Activated T-helper 1 cell treated with Interleukin-2 at 50 U/mL for 16 hours (primary cell): ENCODE data around the gene TES.

Source experiments
- DNase-seq: peaks from one replicate; pipeline ENCODE4 v3.0.0-alpha.2; 2020; ENCODE audit warnings: low read depth

Gene TES

GRCh38 chr7:116246357-116246756 is 36.0 kb downstream of the TES start:
- no peak for DNase-seq

- DNase-seq: no peak
Observed at GRCh38 chr7:116249969-116250553, 39.7 kb downstream of the TES start.

DNA sequence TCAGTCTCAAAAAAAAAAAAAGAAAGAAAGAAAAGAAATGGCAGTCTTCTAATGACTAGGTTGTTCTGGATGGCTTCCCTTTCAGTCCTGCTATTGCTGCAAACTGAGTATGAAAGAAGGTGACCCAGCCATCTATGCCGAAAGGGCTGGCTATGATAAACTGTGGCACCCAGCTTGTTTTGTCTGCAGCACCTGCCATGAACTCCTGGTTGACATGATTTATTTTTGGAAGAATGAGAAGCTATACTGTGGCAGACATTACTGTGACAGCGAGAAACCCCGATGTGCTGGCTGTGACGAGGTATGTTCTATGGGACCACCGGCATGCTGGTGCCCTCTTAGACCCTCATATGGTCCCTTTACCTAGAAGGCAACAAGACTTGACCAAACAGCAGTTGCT is 41.3 kb downstream of the TES start:
- DNase-seq: no peak

- no peak for DNase-seq
Observed at GRCh38 chr7:116252249-116252648, 41.9 kb downstream of the TES start.

GRCh38 chr7:116257156-116257555 is 46.8 kb downstream of the TES start:
- no peak for DNase-seq

DNA sequence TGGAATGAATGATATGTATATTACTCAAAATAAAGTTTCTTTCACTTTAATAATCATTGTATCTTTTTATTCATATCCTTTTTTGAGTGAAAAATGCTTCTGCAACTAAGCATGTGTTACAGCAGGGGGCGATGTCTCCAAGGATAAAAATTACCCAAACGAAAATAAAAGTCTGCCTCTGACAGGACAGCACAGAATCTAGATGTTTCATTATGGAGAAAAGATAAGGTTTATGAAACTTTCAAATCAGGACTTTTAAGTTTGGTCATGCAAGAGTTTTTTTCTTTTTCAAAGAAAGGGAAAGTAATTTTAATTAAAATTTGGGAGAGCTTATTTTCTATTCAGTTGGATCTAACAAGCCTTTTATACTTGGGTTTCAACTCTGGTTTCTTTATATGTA is 48.4 kb downstream of the TES start:
- DNase-seq: no peak

DNA sequence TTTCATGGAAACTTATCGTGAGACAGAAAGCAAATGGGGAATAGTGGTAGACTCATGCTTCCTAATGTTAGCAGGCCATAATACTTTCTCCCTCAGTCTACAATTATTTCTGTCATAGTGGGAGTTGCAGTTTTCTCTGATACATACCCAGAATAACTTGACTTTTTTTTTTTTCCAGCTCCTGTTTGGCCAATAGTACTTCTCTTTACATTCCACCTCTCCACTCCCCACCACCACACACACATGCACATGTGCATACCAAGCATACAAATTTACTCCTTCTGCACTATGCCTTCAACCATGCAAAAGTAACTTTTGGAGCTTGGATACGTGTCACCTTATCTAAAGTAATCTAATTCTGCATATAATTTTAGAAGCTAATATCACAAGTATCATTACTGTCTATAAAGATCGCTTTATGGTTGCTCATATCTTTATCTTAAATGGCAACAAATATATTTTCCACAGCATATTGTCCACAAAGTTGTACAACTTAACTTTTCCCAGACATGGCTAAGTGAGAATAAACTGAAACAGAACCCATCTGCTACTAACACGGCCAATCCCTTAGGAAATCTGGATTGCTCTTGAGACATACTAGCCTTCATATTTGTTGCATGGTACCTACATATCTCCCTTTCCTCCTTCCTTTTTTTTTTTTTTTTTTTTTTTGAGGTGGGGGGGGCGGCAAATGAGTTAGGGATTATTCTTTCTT is 49.0 kb downstream of the TES start:
- no peak for DNase-seq

- DNase-seq: no peak
Observed at GRCh38 chr7:116259871-116260440, 49.6 kb downstream of the TES start.

- no peak for DNase-seq
Observed at GRCh38 chr7:116261904-116262303, 51.6 kb downstream of the TES start.

DNA sequence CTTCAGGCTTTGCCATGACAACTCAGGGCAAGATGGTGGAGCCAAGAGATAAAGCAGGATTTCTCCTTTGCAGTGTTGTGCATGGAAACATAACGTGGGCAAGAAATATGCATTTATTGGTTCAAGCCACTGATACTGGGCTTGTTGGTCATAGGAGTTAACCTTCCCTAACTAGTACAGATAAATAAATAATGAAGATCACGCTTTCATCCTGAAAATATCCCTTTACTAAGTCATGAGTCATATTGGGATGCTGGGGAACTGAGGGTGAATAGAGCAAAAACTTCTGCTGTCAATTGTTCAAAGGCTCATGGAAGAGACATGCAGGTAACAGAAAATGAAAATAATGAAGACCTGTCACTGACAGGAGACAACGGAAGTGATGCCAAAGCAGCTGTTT is 55.5 kb downstream of the TES start:
- no peak for DNase-seq

DNA sequence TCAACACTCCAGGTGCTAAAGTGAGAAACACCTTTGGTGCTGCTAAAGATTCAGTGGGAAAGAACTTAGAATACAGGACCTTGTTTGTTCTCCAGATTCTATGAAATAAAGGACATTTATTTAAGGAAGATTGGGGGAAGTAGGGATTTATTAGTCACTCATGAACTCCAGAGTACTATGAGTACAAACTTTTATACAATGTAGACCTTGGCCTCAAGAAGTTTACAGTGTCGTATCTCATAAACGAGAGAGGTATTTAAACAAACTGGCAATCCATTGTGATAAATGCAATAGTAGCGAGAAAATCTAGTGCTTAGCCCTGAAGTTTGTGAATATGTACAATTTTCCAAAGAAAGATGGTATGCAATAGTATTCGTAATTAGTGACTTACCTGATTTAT is 59.1 kb downstream of the TES start:
- DNase-seq: no peak

DNA sequence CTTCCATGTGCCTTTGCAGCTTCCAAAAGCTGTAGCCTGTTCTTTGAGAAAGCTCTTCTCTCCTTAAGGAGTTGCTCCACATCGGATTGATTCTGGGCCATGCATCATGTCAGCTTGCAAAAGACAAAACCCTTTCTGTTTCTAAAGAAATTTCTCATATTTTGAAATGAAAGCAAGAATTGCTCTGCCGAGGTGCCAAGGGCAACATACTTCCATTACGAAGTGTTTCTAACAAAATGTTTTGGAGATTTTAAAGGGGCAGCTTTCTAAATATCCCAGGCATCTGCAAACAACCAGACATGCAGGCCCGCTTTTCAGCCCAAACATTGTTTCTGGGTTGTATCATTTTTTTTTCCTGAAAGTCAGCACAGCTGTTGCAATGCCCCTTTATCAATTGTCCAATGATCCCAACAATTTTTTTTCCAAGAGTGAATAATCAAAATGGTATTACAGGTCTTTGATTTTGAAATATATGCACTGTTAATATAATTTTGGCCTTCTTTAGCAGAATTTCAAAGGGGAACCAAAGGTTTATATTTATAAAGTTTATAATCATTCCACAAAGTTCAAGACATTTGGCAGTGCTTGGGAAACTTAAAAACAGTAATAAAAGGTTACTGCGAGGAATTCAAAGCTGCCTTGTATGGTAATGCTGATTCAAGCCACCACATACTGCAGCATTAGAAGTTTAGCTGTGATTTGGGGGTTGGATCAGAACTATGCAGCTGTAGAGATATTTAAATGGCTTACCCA is 61.0 kb downstream of the TES start:
- no peak for DNase-seq

DNA sequence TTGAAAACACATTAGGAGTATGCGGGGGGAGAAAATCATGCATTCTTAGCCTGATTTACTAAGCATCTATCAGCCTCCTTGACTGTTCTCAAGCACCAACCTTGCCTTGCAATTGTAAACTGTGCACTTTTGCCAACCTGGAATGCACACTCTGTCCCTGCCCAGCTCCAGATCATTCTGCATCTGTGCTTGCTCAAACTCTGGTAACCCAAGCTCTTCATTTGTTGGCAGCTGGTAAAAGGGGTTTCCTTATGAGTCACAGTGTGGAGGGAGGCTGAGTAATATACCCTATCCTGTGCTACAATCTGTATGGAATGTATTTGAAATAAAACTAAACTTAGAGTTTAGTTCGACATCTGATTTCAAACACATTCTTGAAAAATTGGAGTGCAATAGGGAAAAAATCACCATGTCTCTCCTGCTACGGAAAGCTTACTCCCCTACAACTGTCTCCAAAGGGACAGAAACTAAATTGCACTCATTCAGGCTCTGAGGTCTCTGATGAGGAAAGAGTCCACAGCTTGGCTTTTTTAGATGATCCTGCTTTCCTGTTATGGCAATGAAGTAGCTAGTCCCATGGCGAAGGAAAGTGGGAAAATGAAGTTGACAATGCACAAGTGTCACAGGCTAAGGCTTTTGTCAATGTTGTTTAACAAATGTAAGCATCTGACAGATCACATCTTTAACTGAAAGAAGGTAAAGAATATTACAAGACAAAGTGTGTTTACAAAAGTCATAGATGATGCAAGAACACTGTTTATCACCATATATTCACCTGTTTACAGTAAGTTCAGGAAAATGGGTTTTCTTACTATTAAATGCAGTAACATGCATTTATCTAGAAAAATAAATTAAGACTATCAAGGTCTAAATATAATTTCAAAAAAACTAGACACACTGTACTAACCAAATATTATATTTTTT is 61.9 kb downstream of the TES start:
- DNase-seq: no peak

DNA sequence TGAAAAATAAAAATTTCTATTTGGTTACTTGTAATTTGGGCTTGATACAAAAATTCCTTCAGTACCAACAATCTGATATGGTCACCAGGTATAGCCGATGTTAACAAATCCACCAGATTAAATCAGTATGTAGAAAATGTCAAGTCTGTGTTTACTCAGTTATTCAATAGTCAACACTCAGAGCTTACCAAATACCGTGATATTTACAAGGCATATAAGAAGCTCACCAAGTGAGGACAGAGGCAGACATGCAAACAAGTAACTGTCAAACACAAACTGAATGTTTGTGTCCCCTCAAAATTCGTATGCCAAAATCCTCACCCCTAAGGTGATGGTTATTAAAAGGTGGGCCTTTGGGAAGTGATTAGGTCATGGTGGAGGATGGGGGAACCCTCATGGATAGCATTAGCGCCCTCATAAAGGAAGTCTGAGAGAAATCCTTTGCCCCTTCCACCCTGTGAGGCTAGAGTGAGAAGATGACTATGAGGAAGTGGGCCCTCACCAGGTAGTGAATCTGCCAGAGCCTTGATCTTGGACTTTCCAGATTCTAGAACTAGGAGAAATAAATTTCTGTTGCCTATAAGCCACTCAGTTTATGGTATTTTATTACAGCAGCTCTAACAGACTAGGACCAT is 63.1 kb downstream of the TES start:
- DNase-seq: no peak

- no peak for DNase-seq
Observed at GRCh38 chr7:116273918-116274301, 63.6 kb downstream of the TES start.

DNA sequence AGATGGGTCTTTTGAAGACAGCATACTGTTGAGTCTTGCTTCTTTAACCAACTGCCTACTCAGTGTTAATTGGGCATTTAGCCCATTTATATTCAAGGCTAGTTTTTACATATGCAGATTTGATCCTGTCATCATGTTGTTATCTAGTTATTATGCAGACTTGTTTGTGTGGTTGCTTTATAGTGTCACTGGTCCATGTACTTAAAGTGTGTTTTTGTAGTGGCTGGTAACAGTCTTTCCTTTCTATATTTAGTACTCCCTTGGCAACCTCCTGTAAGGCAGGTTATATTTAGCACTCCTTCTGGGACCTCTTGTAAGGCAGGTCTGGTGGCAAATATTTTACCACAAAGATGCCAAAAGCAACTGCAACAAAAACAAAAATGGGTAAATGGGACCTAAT is 66.7 kb downstream of the TES start:
- DNase-seq: no peak

GRCh38 chr7:116279217-116279616 is 68.9 kb downstream of the TES start:
- no peak for DNase-seq

- no peak for DNase-seq
Observed at GRCh38 chr7:116280803-116281202, 70.5 kb downstream of the TES start.

GRCh38 chr7:116283595-116284204 is 73.4 kb downstream of the TES start:
- no peak for DNase-seq

GRCh38 chr7:116284390-116284789 is 74.1 kb downstream of the TES start:
- no peak for DNase-seq

GRCh38 chr7:116285252-116285651 is 74.9 kb downstream of the TES start:
- DNase-seq: no peak
